Brain microvascular endothelial cell (primary cell): ENCODE results near the gene ETS1.
A peak's percentile ranks its signal among the peaks of the same experiment; 100 is the strongest.

ENCODE experiments used
- DNase-seq: peaks from one replicate; pipeline ENCODE4 v3.0.0-alpha.2; 2020
- H3K27ac ChIP-seq: fragments of 250-450 bp; sonication (Bioruptor Pico); 2 replicates; pipeline ENCODE4 v1.5.1; 2020; ENCODE audit warnings: mild to moderate bottlenecking, moderate library complexity
- H3K27me3 ChIP-seq: fragments of 250-450 bp; sonication (Bioruptor Pico); replicated peaks from 2 replicates; pipeline ENCODE4 v1.5.1; 2020; ENCODE audit warnings: mild to moderate bottlenecking
- H3K36me3 ChIP-seq: fragments of 250-450 bp; sonication (Bioruptor Pico); replicated peaks from 2 replicates; pipeline ENCODE4 v1.5.1; 2020; ENCODE audit warnings: mild to moderate bottlenecking
- H3K4me3 ChIP-seq: 2 replicates; pipeline ENCODE4 v1.5.1; 2011; ENCODE audit warnings: low read depth, mild to moderate bottlenecking, control low read depth, low read length, moderate library complexity
- in situ Hi-C: cut with HindIII; loops from 2 replicates; pipeline ENCODE4 v1.10.0; 2017; ENCODE audit warnings: low sequenced_read_pairs, low pct_ligation_motif_present
- TF ChIP-seq, protein P1 (sequence below): IDR thresholded peaks from 2 replicates; pipeline ENCODE4 v1.5.1; 2011; ENCODE audit warnings: low read depth, mild to moderate bottlenecking, moderate library complexity, low read length, control low read depth, inconsistent platforms; ENCODE audit errors: missing control alignments

ETS1 gene

DNA sequence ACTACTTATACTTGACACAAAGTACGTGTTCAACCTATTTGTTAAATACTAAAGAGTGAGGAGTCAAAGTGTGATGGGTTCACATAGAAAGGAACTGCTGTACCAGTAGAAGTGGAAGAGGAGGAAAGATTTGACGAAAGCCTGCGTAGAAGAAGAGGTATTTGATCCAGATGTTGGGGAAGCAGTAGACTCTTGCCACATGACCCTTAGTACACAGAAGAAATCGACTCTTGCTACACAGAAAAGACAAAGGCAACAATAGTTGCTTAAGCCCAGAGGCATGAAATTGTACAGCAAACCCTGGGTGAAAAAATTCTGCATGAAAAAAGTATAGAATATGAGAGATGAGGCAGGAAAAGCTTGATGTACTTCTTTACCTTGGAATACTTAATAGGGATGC is 152.9 kb downstream of the ETS1 start:
- no peak overlapping the region for H3K27ac ChIP-seq
- in situ Hi-C loops: no loop called here
- TF ChIP-seq, protein P1, sequence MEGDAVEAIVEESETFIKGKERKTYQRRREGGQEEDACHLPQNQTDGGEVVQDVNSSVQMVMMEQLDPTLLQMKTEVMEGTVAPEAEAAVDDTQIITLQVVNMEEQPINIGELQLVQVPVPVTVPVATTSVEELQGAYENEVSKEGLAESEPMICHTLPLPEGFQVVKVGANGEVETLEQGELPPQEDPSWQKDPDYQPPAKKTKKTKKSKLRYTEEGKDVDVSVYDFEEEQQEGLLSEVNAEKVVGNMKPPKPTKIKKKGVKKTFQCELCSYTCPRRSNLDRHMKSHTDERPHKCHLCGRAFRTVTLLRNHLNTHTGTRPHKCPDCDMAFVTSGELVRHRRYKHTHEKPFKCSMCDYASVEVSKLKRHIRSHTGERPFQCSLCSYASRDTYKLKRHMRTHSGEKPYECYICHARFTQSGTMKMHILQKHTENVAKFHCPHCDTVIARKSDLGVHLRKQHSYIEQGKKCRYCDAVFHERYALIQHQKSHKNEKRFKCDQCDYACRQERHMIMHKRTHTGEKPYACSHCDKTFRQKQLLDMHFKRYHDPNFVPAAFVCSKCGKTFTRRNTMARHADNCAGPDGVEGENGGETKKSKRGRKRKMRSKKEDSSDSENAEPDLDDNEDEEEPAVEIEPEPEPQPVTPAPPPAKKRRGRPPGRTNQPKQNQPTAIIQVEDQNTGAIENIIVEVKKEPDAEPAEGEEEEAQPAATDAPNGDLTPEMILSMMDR: no peak
- DNase-seq: no peak
- no peaks in the 10 kb centered on the region for H3K36me3 ChIP-seq
- H3K27me3 ChIP-seq: no peaks in the 10 kb centered on the region
- no peak overlapping the region for H3K4me3 ChIP-seq

DNA sequence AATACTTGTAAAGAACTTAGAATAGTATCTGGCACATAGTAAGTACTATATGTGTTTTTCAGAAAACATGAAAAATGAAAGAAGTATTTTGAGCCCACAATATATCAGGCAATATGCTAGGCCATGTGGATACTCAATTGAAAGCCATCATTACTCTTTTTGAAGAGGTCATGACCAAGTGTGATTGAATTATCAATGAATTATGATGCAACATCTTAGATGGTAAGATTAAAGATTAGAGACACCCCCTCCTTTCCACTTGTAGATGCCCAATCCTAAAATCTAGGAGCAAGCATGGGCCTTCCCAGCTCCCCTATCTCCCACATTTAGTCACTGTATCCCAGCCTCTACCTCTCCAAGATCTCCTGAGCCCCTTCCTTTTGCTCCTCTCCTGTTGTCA is 154.4 kb downstream of the ETS1 start:
- TF ChIP-seq, protein P1: no peak
- no peak overlapping the region for H3K4me3 ChIP-seq
- H3K36me3 ChIP-seq: no peaks in the 10 kb centered on the region
- no peak for DNase-seq
- in situ Hi-C loops: no loop called here
- no peaks in the 10 kb centered on the region for H3K27me3 ChIP-seq
- H3K27ac ChIP-seq: no peak overlapping the region

DNA sequence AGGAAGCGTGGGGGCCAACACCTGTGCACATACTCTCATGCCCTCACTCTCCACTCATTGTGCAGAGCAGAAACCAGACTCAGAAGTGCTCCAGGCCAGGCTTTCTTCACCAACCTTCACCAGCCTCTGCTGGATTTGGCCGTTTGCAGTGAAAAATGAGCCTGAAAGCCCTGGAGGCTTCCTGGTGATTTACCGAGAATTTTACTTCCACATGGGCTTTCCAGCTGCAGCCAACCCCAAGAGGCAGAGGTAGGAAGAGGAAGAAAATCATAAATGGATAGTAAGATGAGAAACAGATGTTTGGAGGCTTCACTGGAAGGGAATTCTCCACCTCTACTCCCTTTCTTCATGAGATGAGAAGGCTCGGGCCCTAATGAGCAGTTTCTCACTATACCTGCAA is 155.4 kb downstream of the ETS1 start:
- Histone ChIP-seq H3K4me3 (no peak overlapping the region), H3K36me3 (no peaks in the 10 kb centered on the region), H3K27ac (no peak overlapping the region), H3K27me3 (no peaks in the 10 kb centered on the region)
- TF ChIP-seq, protein P1: no peak
- DNase-seq: no peak
- in situ Hi-C loops: no loop called here

DNA sequence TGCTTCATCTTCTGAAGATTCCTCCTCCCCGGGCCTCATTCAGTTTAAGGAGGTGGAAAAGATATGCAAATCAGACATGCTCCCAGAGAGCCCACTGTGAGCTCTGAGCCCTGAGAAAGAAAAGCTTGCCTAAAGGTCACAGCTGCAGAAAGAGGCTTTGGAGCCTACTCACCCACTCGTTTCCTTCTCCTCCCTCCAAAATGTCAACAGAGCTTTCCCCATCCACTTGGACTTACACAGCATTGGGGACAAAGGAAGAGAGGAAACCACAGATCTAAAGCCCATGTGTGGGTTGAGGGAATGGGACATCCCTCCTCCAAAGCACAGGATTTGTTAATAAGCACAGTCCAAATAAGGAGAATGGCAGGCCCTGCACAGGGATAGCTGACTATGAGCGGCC is 158.4 kb downstream of the ETS1 start:
- no peaks in the 10 kb centered on the region for H3K27me3 ChIP-seq
- TF ChIP-seq, protein P1: no peak
- H3K36me3 ChIP-seq: no peaks in the 10 kb centered on the region
- H3K27ac ChIP-seq: no peak overlapping the region
- no peak overlapping the region for H3K4me3 ChIP-seq
- in situ Hi-C loops: no loop called here
- no peak for DNase-seq

DNA sequence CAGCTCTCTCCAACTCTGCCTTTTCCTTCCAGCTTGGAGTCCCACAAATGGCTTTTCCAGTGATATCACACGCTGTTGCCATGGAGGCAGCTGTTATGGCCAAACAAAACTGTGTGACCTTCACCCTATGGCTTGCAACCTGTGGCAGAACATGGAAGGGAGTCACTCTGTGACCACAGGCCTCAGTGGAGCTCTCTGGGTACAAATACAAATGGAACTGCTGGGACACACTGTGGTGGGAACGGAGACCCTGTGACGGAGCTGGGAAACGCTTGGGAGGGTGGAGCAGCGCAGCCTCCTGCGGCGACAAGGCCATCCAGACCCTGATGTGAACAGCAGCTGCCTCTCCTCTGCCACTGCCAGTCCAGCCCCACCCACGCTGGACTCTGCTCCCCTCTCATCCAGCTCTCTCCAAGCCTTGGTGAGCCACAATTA is 162.5 kb downstream of the ETS1 start:
- TF ChIP-seq, protein P1: no peak
- Histone ChIP-seq H3K4me3 (no peak overlapping the region), H3K27me3 (no peaks in the 10 kb centered on the region), H3K36me3 (no peaks in the 10 kb centered on the region), H3K27ac (no peak overlapping the region)
- in situ Hi-C loops: no loop called here
- peak; percentile 68 for DNase-seq

DNA sequence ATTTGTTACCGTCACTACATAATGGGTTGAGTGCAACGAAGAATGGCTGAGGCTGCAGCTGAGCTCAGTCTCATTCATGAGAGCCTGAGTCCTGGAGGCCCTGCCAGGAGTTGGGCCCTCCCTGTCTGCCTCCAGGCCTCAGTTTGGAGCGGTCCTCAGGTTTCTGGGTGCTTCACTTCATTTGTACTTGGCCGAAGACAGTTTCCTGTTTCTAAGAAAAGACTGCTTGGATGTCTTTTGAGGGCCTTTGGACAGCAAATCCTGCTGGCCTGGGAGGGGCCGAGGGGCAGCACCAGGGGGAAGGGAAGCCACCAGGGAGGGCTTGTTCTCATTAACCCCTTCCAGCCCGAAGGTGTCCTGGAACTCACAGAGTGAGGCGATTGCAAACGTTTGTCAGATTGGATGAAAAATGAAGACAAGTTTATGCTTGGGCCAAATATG is 163.1 kb downstream of the ETS1 start:
- H3K27me3 ChIP-seq: no peaks in the 10 kb centered on the region
- in situ Hi-C loops: no loop called here
- H3K36me3 ChIP-seq: no peaks in the 10 kb centered on the region
- TF ChIP-seq, protein P1: no peak
- H3K27ac ChIP-seq: no peak overlapping the region
- DNase-seq: no peak
- H3K4me3 ChIP-seq: no peak overlapping the region
